SK-N-SH treated with all-trans-retinoic acid at 6 μM for 48 hours (cell line): ENCODE measurements around the gene SLU7.

Experiments
- ATAC-seq: fragments of 200-7000 bp; cut with Tn5 transposase; 3 replicates; pipeline ENCODE4 v1.9.1; 2020; ENCODE audit warnings: mild to moderate bottlenecking, moderate library complexity
- ARNTL ChIP-seq: fragments of 450-650 bp; formaldehyde crosslinking; IDR thresholded peaks from 2 replicates; pipeline ENCODE4 v1.5.0; 2020; ENCODE audit warnings: low read depth, mild to moderate bottlenecking, moderate library complexity, borderline replicate concordance
- CSDC2 ChIP-seq: fragments of 250-450 bp; sonication (Bioruptor Pico); IDR thresholded peaks from 2 replicates; pipeline ENCODE4 v1.5.0; 2020; ENCODE audit warnings: mild to moderate bottlenecking, moderate library complexity
- ESRRG ChIP-seq: fragments of 250-450 bp; sonication (Bioruptor Pico); IDR thresholded peaks from 2 replicates; pipeline ENCODE4 v1.6.1; 2021; ENCODE audit warnings: mild to moderate bottlenecking
- GLIS3 ChIP-seq: fragments of 250-450 bp; sonication (Bioruptor Pico); IDR thresholded peaks from 2 replicates; pipeline ENCODE4 v1.5.0; 2020; ENCODE audit warnings: mild to moderate bottlenecking, moderate library complexity
- ISL1 ChIP-seq: fragments of 250-450 bp; sonication (Bioruptor Pico); IDR thresholded peaks from 2 replicates; pipeline ENCODE4 v2.1.2; 2022; ENCODE audit warnings: mild to moderate bottlenecking, moderate library complexity
- OSR1 ChIP-seq: fragments of 250-450 bp; sonication (Bioruptor Pico); IDR thresholded peaks from 2 replicates; pipeline ENCODE4 v1.8.0; 2022; ENCODE audit warnings: moderate library complexity, mild to moderate bottlenecking, inconsistent platforms
- PPARA ChIP-seq: fragments of 250-450 bp; sonication (Bioruptor Pico); IDR thresholded peaks from 2 replicates; pipeline ENCODE4 v1.5.0; 2020; ENCODE audit warnings: mild to moderate bottlenecking, borderline replicate concordance
- RARB ChIP-seq: fragments of 250-450 bp; sonication (Bioruptor Pico); IDR thresholded peaks from 2 replicates; pipeline ENCODE4 v1.8.0; 2021; ENCODE audit warnings: mild to moderate bottlenecking, moderate library complexity
- TCF4 ChIP-seq: fragments of 250-450 bp; sonication (Bioruptor Pico); IDR thresholded peaks from 2 replicates; pipeline ENCODE4 v1.8.0; 2021; ENCODE audit warnings: mild to moderate bottlenecking, moderate library complexity, borderline replicate concordance
- TOX ChIP-seq: fragments of 250-450 bp; sonication (Bioruptor Pico); IDR thresholded peaks from 2 replicates; pipeline ENCODE4 v1.8.0; 2021; ENCODE audit warnings: mild to moderate bottlenecking, moderate library complexity, borderline replicate concordance
- ZC3H10 ChIP-seq: fragments of 250-450 bp; sonication (Bioruptor Pico); IDR thresholded peaks from 2 replicates; pipeline ENCODE4 v1.5.1; 2021; ENCODE audit warnings: mild to moderate bottlenecking, moderate library complexity
- ZFP3 ChIP-seq: fragments of 250-450 bp; sonication (Bioruptor Pico); IDR thresholded peaks from 2 replicates; pipeline ENCODE4 v1.5.0; 2020; ENCODE audit warnings: mild to moderate bottlenecking, moderate library complexity
- ZFP30 ChIP-seq: fragments of 450-650 bp; formaldehyde crosslinking; IDR thresholded peaks from 2 replicates; pipeline ENCODE4 v1.5.0; 2022; ENCODE audit warnings: mild to moderate bottlenecking, moderate library complexity
- ZNF565 ChIP-seq: fragments of 450-650 bp; formaldehyde crosslinking; conservative IDR thresholded peaks from 2 replicates; pipeline ENCODE4 v1.5.0; 2020; ENCODE audit warnings: low read depth, mild to moderate bottlenecking, moderate library complexity
- ZNF70 ChIP-seq: fragments of 450-650 bp; formaldehyde crosslinking; IDR thresholded peaks from 2 replicates; pipeline ENCODE4 v1.5.0; 2020; ENCODE audit warnings: mild to moderate bottlenecking, moderate library complexity
- ZNF8 ChIP-seq: fragments of 450-650 bp; formaldehyde crosslinking; IDR thresholded peaks from 2 replicates; pipeline ENCODE4 v1.5.0; 2020; ENCODE audit warnings: mild to moderate bottlenecking, moderate library complexity
- TF ChIP-seq, protein P1 (sequence below): fragments of 250-450 bp; sonication (Bioruptor Pico); IDR thresholded peaks from 2 replicates; pipeline ENCODE4 v1.5.1; 2021; ENCODE audit warnings: mild to moderate bottlenecking, moderate library complexity
- TF ChIP-seq, protein P2 (sequence below): fragments of 250-450 bp; sonication (Bioruptor Pico); IDR thresholded peaks from 2 replicates; pipeline ENCODE4 v1.5.0; 2020; ENCODE audit warnings: mild to moderate bottlenecking, moderate library complexity
- TF ChIP-seq, protein P3 (sequence below): fragments of 250-450 bp; sonication (Bioruptor Pico); IDR thresholded peaks from 2 replicates; pipeline ENCODE4 v1.8.0; 2021; ENCODE audit warnings: low read depth, mild to moderate bottlenecking, moderate library complexity, borderline replicate concordance
- TF ChIP-seq, protein P4 (sequence below): fragments of 250-450 bp; sonication (Bioruptor Pico); IDR thresholded peaks from 2 replicates; pipeline ENCODE4 v1.8.0; 2020; ENCODE audit warnings: mild to moderate bottlenecking, moderate library complexity, borderline replicate concordance

SLU7 gene

DNA sequence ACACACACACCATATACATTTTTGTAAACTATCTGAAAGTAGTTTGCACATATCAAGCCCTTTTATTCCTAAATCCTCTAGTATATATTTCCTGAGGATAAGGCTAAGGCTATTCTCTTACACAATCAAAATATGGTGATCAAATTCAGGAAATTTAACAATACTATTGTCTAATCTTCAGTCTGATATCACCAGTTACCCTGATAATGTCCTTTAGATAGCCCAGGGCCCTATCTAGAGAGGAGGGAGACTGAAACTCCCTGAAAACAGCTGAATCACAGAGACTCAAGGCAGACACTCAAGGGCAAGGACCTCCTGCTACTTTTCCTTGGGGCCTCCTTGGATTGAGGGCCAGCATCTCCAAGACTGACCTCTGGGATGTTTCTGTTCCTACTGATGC lies 33.2 kb upstream of the SLU7 start:
- no peak for ATAC-seq

DNA sequence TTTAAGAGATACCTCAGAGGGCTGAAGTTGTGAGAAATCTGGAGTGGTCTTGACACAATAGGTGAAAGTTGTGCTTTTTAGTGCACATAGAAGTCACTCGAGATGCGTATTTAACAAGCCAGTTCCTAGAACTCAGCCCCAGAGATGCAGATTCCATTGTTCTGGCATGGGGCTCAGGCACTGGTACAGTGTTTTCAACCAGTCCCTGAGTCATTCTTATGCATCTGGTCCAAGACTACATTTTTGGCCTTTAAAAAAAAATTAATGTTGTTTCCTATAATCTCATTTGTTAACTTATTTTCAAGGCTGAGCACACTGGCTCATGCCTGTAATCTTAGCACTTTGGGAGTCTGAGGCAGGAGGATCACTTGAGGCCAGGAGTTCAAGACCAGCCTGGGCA lies 32.4 kb upstream of the SLU7 start:
- no peak for ATAC-seq

More for the DNA sequence above, 33.2 kb upstream of the SLU7 start:
- TF ChIP-seq TOX (CRISPR knock-in tag) (no peak), RARB (CRISPR knock-in tag) (no peak), CSDC2 (no peak), ZFP3 (CRISPR knock-in tag) (no peak), ZC3H10 (CRISPR knock-in tag) (no peak)
- TF ChIP-seq, protein P1, sequence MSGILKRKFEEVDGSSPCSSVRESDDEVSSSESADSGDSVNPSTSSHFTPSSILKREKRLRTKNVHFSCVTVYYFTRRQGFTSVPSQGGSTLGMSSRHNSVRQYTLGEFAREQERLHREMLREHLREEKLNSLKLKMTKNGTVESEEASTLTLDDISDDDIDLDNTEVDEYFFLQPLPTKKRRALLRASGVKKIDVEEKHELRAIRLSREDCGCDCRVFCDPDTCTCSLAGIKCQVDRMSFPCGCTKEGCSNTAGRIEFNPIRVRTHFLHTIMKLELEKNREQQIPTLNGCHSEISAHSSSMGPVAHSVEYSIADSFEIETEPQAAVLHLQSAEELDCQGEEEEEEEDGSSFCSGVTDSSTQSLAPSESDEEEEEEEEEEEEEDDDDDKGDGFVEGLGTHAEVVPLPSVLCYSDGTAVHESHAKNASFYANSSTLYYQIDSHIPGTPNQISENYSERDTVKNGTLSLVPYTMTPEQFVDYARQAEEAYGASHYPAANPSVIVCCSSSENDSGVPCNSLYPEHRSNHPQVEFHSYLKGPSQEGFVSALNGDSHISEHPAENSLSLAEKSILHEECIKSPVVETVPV (CRISPR knock-in tag): no peak

DNA sequence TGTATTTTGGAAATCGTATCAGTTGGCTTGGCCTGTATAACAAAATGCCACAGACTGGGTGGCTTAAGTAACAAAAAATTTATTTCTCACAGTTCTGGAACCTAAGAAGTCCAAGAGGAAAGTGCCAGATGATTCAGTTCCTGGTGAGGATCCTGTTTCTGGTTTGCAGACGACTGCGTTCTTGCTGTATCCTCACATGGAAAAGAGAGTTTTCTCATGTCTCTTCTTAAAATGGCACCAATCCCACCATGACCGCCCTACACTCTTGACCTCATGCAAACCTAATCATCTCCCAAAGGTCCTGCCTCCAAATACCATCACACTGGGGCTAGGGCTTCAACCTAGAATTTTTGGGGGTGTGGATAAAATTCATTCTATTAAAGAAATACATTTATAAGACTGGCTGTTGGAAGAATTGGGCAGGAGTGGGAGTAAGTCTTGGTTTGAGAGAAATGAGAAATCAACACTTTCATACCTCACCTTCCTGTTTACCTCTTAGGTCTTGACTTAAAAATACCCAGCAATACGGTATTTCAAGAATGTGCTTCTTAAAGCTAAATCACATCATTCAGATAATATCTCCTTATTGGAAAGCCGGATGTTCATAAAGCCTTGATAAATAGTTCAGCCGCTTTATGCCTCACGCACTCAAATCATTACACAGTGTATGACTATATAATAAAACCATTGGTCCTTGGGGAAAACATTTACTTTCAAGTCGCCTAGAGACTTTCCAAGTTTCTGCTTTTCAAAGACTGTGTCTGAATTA lies 31.5 kb upstream of the SLU7 start:
- peak; percentile 38 for ATAC-seq
- TF ChIP-seq ISL1 (CRISPR knock-in tag) (peak; percentile 16; the same call in 1 of the 2 replicates), ZNF565 (no peak), ZFP30 (CRISPR knock-in tag) (no peak)
- TF ChIP-seq, protein P2, sequence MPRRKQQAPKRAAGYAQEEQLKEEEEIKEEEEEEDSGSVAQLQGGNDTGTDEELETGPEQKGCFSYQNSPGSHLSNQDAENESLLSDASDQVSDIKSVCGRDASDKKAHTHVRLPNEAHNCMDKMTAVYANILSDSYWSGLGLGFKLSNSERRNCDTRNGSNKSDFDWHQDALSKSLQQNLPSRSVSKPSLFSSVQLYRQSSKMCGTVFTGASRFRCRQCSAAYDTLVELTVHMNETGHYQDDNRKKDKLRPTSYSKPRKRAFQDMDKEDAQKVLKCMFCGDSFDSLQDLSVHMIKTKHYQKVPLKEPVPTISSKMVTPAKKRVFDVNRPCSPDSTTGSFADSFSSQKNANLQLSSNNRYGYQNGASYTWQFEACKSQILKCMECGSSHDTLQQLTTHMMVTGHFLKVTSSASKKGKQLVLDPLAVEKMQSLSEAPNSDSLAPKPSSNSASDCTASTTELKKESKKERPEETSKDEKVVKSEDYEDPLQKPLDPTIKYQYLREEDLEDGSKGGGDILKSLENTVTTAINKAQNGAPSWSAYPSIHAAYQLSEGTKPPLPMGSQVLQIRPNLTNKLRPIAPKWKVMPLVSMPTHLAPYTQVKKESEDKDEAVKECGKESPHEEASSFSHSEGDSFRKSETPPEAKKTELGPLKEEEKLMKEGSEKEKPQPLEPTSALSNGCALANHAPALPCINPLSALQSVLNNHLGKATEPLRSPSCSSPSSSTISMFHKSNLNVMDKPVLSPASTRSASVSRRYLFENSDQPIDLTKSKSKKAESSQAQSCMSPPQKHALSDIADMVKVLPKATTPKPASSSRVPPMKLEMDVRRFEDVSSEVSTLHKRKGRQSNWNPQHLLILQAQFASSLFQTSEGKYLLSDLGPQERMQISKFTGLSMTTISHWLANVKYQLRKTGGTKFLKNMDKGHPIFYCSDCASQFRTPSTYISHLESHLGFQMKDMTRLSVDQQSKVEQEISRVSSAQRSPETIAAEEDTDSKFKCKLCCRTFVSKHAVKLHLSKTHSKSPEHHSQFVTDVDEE (CRISPR knock-in tag): no peak

More for the DNA sequence above, 32.4 kb upstream of the SLU7 start:
- no peak for TF ChIP-seq ZC3H10 (CRISPR knock-in tag)
- TF ChIP-seq ARNTL (CRISPR knock-in tag): no peak
- TF ChIP-seq, protein P1 (CRISPR knock-in tag): no peak
- TF ChIP-seq ZFP3 (CRISPR knock-in tag): no peak
- TF ChIP-seq ZNF70 (CRISPR knock-in tag): no peak
- TF ChIP-seq, protein P3, sequence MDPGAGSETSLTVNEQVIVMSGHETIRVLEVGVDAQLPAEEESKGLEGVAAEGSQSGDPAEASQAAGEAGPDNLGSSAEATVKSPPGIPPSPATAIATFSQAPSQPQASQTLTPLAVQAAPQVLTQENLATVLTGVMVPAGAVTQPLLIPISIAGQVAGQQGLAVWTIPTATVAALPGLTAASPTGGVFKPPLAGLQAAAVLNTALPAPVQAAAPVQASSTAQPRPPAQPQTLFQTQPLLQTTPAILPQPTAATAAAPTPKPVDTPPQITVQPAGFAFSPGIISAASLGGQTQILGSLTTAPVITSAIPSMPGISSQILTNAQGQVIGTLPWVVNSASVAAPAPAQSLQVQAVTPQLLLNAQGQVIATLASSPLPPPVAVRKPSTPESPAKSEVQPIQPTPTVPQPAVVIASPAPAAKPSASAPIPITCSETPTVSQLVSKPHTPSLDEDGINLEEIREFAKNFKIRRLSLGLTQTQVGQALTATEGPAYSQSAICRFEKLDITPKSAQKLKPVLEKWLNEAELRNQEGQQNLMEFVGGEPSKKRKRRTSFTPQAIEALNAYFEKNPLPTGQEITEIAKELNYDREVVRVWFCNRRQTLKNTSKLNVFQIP: no peak
- no peak for TF ChIP-seq TOX (CRISPR knock-in tag)
- no peak for TF ChIP-seq OSR1 (CRISPR knock-in tag)
- no peak for TF ChIP-seq GLIS3 (CRISPR knock-in tag)
- no peak for TF ChIP-seq ISL1 (CRISPR knock-in tag)
- TF ChIP-seq, protein P4, sequence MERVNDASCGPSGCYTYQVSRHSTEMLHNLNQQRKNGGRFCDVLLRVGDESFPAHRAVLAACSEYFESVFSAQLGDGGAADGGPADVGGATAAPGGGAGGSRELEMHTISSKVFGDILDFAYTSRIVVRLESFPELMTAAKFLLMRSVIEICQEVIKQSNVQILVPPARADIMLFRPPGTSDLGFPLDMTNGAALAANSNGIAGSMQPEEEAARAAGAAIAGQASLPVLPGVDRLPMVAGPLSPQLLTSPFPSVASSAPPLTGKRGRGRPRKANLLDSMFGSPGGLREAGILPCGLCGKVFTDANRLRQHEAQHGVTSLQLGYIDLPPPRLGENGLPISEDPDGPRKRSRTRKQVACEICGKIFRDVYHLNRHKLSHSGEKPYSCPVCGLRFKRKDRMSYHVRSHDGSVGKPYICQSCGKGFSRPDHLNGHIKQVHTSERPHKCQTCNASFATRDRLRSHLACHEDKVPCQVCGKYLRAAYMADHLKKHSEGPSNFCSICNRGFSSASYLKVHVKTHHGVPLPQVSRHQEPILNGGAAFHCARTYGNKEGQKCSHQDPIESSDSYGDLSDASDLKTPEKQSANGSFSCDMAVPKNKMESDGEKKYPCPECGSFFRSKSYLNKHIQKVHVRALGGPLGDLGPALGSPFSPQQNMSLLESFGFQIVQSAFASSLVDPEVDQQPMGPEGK: no peak
- TF ChIP-seq ZNF8 (CRISPR knock-in tag): no peak
- TF ChIP-seq ZFP30 (CRISPR knock-in tag): no peak
- no peak for TF ChIP-seq CSDC2
- no peak for TF ChIP-seq PPARA (CRISPR knock-in tag)
- TF ChIP-seq, protein P2 (CRISPR knock-in tag): no peak
- TF ChIP-seq TCF4 (CRISPR knock-in tag): no peak
- no peak for TF ChIP-seq ESRRG (CRISPR knock-in tag)
